Measurements from ENCODE around the gene CMIP. TPM values are rescaled to one million over a fixed set of nuclear protein-coding genes. Genes with fewer than 3 reads are reported as not detected.

CMIP gene
- total RNA-seq, 2 donors from 2014 or later = 30.1 to 95.1 TPM

- Histone ChIP-seq H3K27ac (no peak overlapping the region), H3K27me3 (replicated peaks; ENCODE audit: insufficient read depth) (no peaks in the 10 kb centered on the region), H3K9me3 (no peaks in the 10 kb centered on the region), H3K4me3 (no peak overlapping the region), H3K36me3 (no peaks in the 10 kb centered on the region), H3K4me1 (replicated peaks) (peaks cover 4% of the 10 kb centered on the region)
- 94% methylated on average over 20 of the region's 20 CpGs for WGBS
- TF ChIP-seq POLR2AphosphoS5 (IDR thresholded peaks at IDR 0.05) (no peak), POLR2A (IDR thresholded peaks at IDR 0.05) (no peak), CTCF (IDR thresholded peaks at IDR 0.05) (no peak)
- intact Hi-C loops (cut with DNase I) = no loop called here
- no peak for DNase-seq (ENCODE audit: low spot score)
Observed at GRCh38 chr16:81565321-81566028, 120.9 kb downstream of the CMIP start.

GRCh38 chr16:81566086-81567007 is 121.7 kb downstream of the CMIP start:
- no peaks in the 10 kb centered on the region for H3K27me3 ChIP-seq (replicated peaks; ENCODE audit: insufficient read depth)
- WGBS = 90% methylated on average over 7 of the region's 7 CpGs
- no peaks in the 10 kb centered on the region for H3K9me3 ChIP-seq
- no peak for DNase-seq (ENCODE audit: low spot score)
- TF ChIP-seq CTCF (IDR thresholded peaks at IDR 0.05) (no peak), POLR2A (IDR thresholded peaks at IDR 0.05) (no peak), POLR2AphosphoS5 (IDR thresholded peaks at IDR 0.05) (no peak)
- H3K27ac ChIP-seq = no peak overlapping the region
- intact Hi-C loops (cut with DNase I) = no loop called here
- no peaks in the 10 kb centered on the region for H3K36me3 ChIP-seq
- no peak overlapping the region for H3K4me3 ChIP-seq
- peaks cover 4% of the 10 kb centered on the region for H3K4me1 ChIP-seq (replicated peaks)

- Histone ChIP-seq H3K27ac (no peak overlapping the region), H3K4me1 (replicated peaks) (peaks cover 4% of the 10 kb centered on the region), H3K4me3 (no peak overlapping the region), H3K27me3 (replicated peaks; ENCODE audit: insufficient read depth) (no peaks in the 10 kb centered on the region), H3K36me3 (no peaks in the 10 kb centered on the region), H3K9me3 (no peaks in the 10 kb centered on the region)
- WGBS = 84% methylated on average over 13 of the region's 13 CpGs
- intact Hi-C loops (cut with DNase I) = no loop called here
- TF ChIP-seq POLR2A (IDR thresholded peaks at IDR 0.05) = no peak
- TF ChIP-seq POLR2AphosphoS5 (IDR thresholded peaks at IDR 0.05) = no peak
- TF ChIP-seq CTCF (IDR thresholded peaks at IDR 0.05) = no peak
- no peak for DNase-seq (ENCODE audit: low spot score)
Observed at GRCh38 chr16:81567087-81567486, 122.5 kb downstream of the CMIP start.

- H3K4me1 ChIP-seq (replicated peaks) = peaks cover 4% of the 10 kb centered on the region
- H3K27me3 ChIP-seq (replicated peaks; ENCODE audit: insufficient read depth) = no peaks in the 10 kb centered on the region
- H3K9me3 ChIP-seq = no peaks in the 10 kb centered on the region
- H3K36me3 ChIP-seq = no peaks in the 10 kb centered on the region
- TF ChIP-seq CTCF (IDR thresholded peaks at IDR 0.05) (no peak), POLR2AphosphoS5 (IDR thresholded peaks at IDR 0.05) (no peak)
- H3K4me3 ChIP-seq = no peak overlapping the region
- peak overlapping the region in 1 of 2 donors; percentile 11 for H3K27ac ChIP-seq
- WGBS = 42% methylated on average over 13 of the region's 13 CpGs
- intact Hi-C loops (cut with DNase I) = no loop called here
- peak; percentile 47 for DNase-seq (ENCODE audit: low spot score)
Observed at GRCh38 chr16:81567987-81568748, 123.6 kb downstream of the CMIP start.

Measured in prostate gland (tissue), 2 donors.